Astrocyte (in vitro differentiated cells and primary cell): Measurements from ENCODE around the gene THADA. TPM values are rescaled to one million over a fixed set of nuclear protein-coding genes. Genes with fewer than 3 reads are reported as not detected.

Source experiments
- DNase-seq: peaks from one replicate; pipeline ENCODE4 v3.0.0-alpha.2; 2010; ENCODE audit warnings: low read depth
- FAIRE-seq: peaks from 2 replicates; lab custom pipeline; 2011; peaks lifted over from hg19 to GRCh38; lab: Jason Lieb, UNC
- H2AFZ ChIP-seq: 2 replicates; pipeline ENCODE4 v1.6.0; 2012; ENCODE audit warnings: low read depth, low read length, inconsistent platforms
- H3K27ac ChIP-seq: 2 replicates; pipeline ENCODE4 v1.5.1; 2011; ENCODE audit warnings: low read depth, low read length, inconsistent platforms
- H3K27me3 ChIP-seq: 2 replicates; pipeline ENCODE4 v1.6.0; 2011; ENCODE audit warnings: low read length, inconsistent platforms; ENCODE audit not compliant: insufficient read depth
- H3K36me3 ChIP-seq: 2 replicates; pipeline ENCODE4 v1.5.1; 2011; ENCODE audit warnings: low read length, inconsistent platforms; ENCODE audit not compliant: insufficient read depth
- H3K4me1 ChIP-seq: 2 replicates; pipeline ENCODE4 v1.5.1; 2011; ENCODE audit warnings: low read length, inconsistent platforms; ENCODE audit not compliant: insufficient read depth
- H3K4me2 ChIP-seq: 2 replicates; pipeline ENCODE4 v1.6.0; 2012; ENCODE audit warnings: low read length, inconsistent platforms
- H3K4me3 ChIP-seq: 2 replicates; pipeline ENCODE4 v1.5.1; 2011; ENCODE audit warnings: low read depth, mild to moderate bottlenecking, low read length, inconsistent platforms; ENCODE audit not compliant: insufficient read depth
- H3K79me2 ChIP-seq: 2 replicates; pipeline ENCODE4 v1.6.0; 2012; ENCODE audit warnings: mild to moderate bottlenecking, low read length, inconsistent platforms; ENCODE audit not compliant: insufficient read depth
- H3K9ac ChIP-seq: 2 replicates; pipeline ENCODE4 v1.6.0; 2012; ENCODE audit warnings: mild to moderate bottlenecking, low read length, inconsistent platforms
- H3K9me3 ChIP-seq: 2 replicates; pipeline ENCODE4 v1.5.1; 2012; ENCODE audit warnings: low read depth, mild to moderate bottlenecking, low read length, inconsistent platforms; ENCODE audit not compliant: insufficient read depth
- H4K20me1 ChIP-seq: 2 replicates; pipeline ENCODE4 v1.6.0; 2012; ENCODE audit warnings: low read length, inconsistent platforms; ENCODE audit not compliant: insufficient read depth
- H3K27ac Mint-ChIP-seq: one replicate; pipeline ENCODE4 v1.8.0; 2021; ENCODE audit warnings: mild to moderate bottlenecking, mixed read lengths; ENCODE audit not compliant: unreplicated experiment
- H3K27me3 Mint-ChIP-seq: one replicate; pipeline ENCODE4 v1.8.0; 2021; ENCODE audit warnings: low read depth, mixed read lengths; ENCODE audit not compliant: unreplicated experiment
- H3K36me3 Mint-ChIP-seq: one replicate; pipeline ENCODE4 v1.8.0; 2021; ENCODE audit warnings: low read depth, mixed read lengths; ENCODE audit not compliant: unreplicated experiment
- H3K4me1 Mint-ChIP-seq: one replicate; pipeline ENCODE4 v1.8.0; 2021; ENCODE audit warnings: low read depth, mixed read lengths; ENCODE audit not compliant: unreplicated experiment
- H3K4me3 Mint-ChIP-seq: one replicate; pipeline ENCODE4 v1.8.0; 2021; ENCODE audit warnings: mild to moderate bottlenecking, moderate library complexity, mixed read lengths; ENCODE audit not compliant: unreplicated experiment
- H3K9me3 Mint-ChIP-seq: one replicate; pipeline ENCODE4 v1.8.0; 2021; ENCODE audit warnings: mild to moderate bottlenecking, mixed read lengths; ENCODE audit not compliant: unreplicated experiment
- CTCF ChIP-seq: IDR thresholded peaks from 2 replicates; pipeline ENCODE4 v1.5.1; 2011; ENCODE audit warnings: low read depth, mild to moderate bottlenecking, inconsistent platforms, low read length, moderate library complexity; ENCODE audit not compliant: insufficient read depth
- EZH2 ChIP-seq: IDR thresholded peaks from 2 replicates; pipeline ENCODE4 v1.6.1; 2012; ENCODE audit warnings: mild to moderate bottlenecking, low read length, inconsistent platforms; ENCODE audit not compliant: insufficient read depth
- total RNA-seq: library from RNA; stranded (reverse); gene quantifications from 2 replicates; pipeline ENCODE4 v1.2.1, GENCODE V29; 2021

THADA gene
- total RNA-seq, 1 donor from 2014 or later: 16.2 TPM

- peaks cover 5% of the 10 kb centered on the region for H3K4me1 Mint-ChIP-seq
- Histone ChIP-seq H3K9ac (no peak overlapping the region), H3K36me3 (no peaks in the 10 kb centered on the region), H3K27ac (no peak overlapping the region), H3K9me3 (no peaks in the 10 kb centered on the region), H2AFZ (no peak overlapping the region), H3K4me2 (no peak overlapping the region), H3K27me3 (no peaks in the 10 kb centered on the region), H3K4me3 (no peak overlapping the region), H4K20me1 (no peaks in the 10 kb centered on the region), H3K4me1 (peaks cover 6% of the 10 kb centered on the region), H3K79me2 (no peaks in the 10 kb centered on the region)
- H3K27ac Mint-ChIP-seq: no peak overlapping the region
- no peak overlapping the region for H3K4me3 Mint-ChIP-seq
- H3K9me3 Mint-ChIP-seq: peaks cover 2% of the 10 kb centered on the region
- FAIRE-seq (no peak), DNase-seq (no peak)
- TF ChIP-seq CTCF (no peak), EZH2 (no peak)
- H3K36me3 Mint-ChIP-seq: peaks cover 8% of the 10 kb centered on the region
- no peaks in the 10 kb centered on the region for H3K27me3 Mint-ChIP-seq
Measured at GRCh38 chr2:43323857-43324256, 272.0 kb downstream of the THADA start.

GRCh38 chr2:43321446-43321845 lies 274.4 kb downstream of the THADA start:
- H3K4me1 Mint-ChIP-seq: peaks cover 5% of the 10 kb centered on the region
- H3K27ac ChIP-seq: no peak overlapping the region

More at GRCh38 chr2:43321446-43321845, 274.4 kb downstream of the THADA start:
- Mint-ChIP-seq H3K36me3 (peaks cover 3% of the 10 kb centered on the region), H3K4me3 (no peak overlapping the region), H3K9me3 (peaks cover 2% of the 10 kb centered on the region), H3K27ac (no peak overlapping the region), H3K27me3 (no peaks in the 10 kb centered on the region)
- H3K9ac ChIP-seq: no peak overlapping the region
- DNase-seq (no peak), FAIRE-seq (no peak)
- peaks cover 6% of the 10 kb centered on the region for H3K4me1 ChIP-seq
- H3K4me3 ChIP-seq: no peak overlapping the region
- H4K20me1 ChIP-seq: no peaks in the 10 kb centered on the region
- no peak for TF ChIP-seq EZH2
- TF ChIP-seq CTCF: no peak
- H3K4me2 ChIP-seq: no peak overlapping the region
- H3K36me3 ChIP-seq: no peaks in the 10 kb centered on the region
- no peaks in the 10 kb centered on the region for H3K27me3 ChIP-seq
- no peaks in the 10 kb centered on the region for H3K9me3 ChIP-seq
- H3K79me2 ChIP-seq: no peaks in the 10 kb centered on the region
- no peak overlapping the region for H2AFZ ChIP-seq
